ENCODE measurements around the gene INPP5A. TPM values are rescaled to one million over a fixed set of nuclear protein-coding genes. Genes with fewer than 3 reads are reported as not detected.
A peak's percentile ranks its signal among the peaks of the same experiment; 100 is the strongest.

Gene INPP5A
- total RNA-seq, 6 donors from 2014 or later, result 28.6 to 81.7 (median 44.8) TPM

- peaks cover 25 to 40% (median 28%) of the 10 kb centered on the region in 4 donors for H3K4me1 ChIP-seq
- H3K36me3 ChIP-seq, result no peaks in the 10 kb centered on the region
- no peaks in the 10 kb centered on the region for H3K27me3 ChIP-seq
- H3K27ac ChIP-seq, result peak overlapping the region in 2 of 4 donors; percentile 49 to 81
- no peaks in the 10 kb centered on the region for H3K9me3 ChIP-seq
- no peak for TF ChIP-seq POLR2AphosphoS5 (IDR thresholded peaks at IDR 0.05)
- no peak for TF ChIP-seq POLR2A (IDR thresholded peaks at IDR 0.05)
- TF ChIP-seq CTCF (IDR thresholded peaks at IDR 0.05), result no peak
- no peak for TF ChIP-seq EP300 (IDR thresholded peaks at IDR 0.05)
- 96 to 97% methylated on average over 6 of the region's 6 CpGs for WGBS, 2 donors
- no peak overlapping the region for H3K4me3 ChIP-seq
- DNase-seq, result no peak
- no peak for ATAC-seq (ENCODE audit: low FRiP score in 2 of 2)
Observed at GRCh38 chr10:132532179-132532578, 5.4 kb upstream of the INPP5A start.

- ATAC-seq (ENCODE audit: low FRiP score in 2 of 2) (no peak), DNase-seq (no peak)
- 79 to 87% methylated on average over 14 of the region's 14 CpGs for WGBS, 2 donors
- Histone ChIP-seq H3K36me3 (no peaks in the 10 kb centered on the region), H3K4me1 (peaks cover 24 to 40% (median 28%) of the 10 kb centered on the region in 4 donors), H3K9me3 (no peaks in the 10 kb centered on the region), H3K27me3 (no peaks in the 10 kb centered on the region), H3K27ac (peak overlapping the region in 3 of 4 donors; percentile 77 to 92 (median 81)), H3K4me3 (no peak overlapping the region)
- TF ChIP-seq EP300 (IDR thresholded peaks at IDR 0.05), result no peak
- no peak for TF ChIP-seq POLR2AphosphoS5 (IDR thresholded peaks at IDR 0.05)
- no peak for TF ChIP-seq CTCF (IDR thresholded peaks at IDR 0.05)
- no peak for TF ChIP-seq POLR2A (IDR thresholded peaks at IDR 0.05)
Observed at GRCh38 chr10:132532749-132533560, 4.6 kb upstream of the INPP5A start.

- Histone ChIP-seq H3K36me3 (no peaks in the 10 kb centered on the region), H3K4me1 (peaks cover 27 to 41% (median 34%) of the 10 kb centered on the region in 4 donors), H3K27me3 (no peaks in the 10 kb centered on the region), H3K27ac (peak overlapping the region in 3 of 4 donors; percentile 77 to 92 (median 81)), H3K9me3 (no peaks in the 10 kb centered on the region), H3K4me3 (no peak overlapping the region)
- TF ChIP-seq POLR2A (IDR thresholded peaks at IDR 0.05), result no peak
- peak in 1 of 2 donors; percentile 1 for TF ChIP-seq POLR2AphosphoS5 (IDR thresholded peaks at IDR 0.05)
- no peak for TF ChIP-seq EP300 (IDR thresholded peaks at IDR 0.05)
- no peak for ATAC-seq (ENCODE audit: low FRiP score in 2 of 2)
- DNase-seq, result peak; percentile 20 to 36
- WGBS, 2 donors, result 74 to 75% methylated on average over 12 of the region's 12 CpGs
Observed at GRCh38 chr10:132533571-132534260, 3.9 kb upstream of the INPP5A start.

- peak overlapping the region in 3 of 4 donors; percentile 77 to 92 (median 81) for H3K27ac ChIP-seq
- 59 to 61% methylated on average over 8 of the region's 8 CpGs for WGBS, 2 donors
- no peak overlapping the region for H3K4me3 ChIP-seq
- peaks cover 35 to 47% (median 41%) of the 10 kb centered on the region in 4 donors for H3K4me1 ChIP-seq
- H3K9me3 ChIP-seq, result no peaks in the 10 kb centered on the region
- DNase-seq (peak in 1 of 2 donors; percentile 24), ATAC-seq (ENCODE audit: low FRiP score in 2 of 2) (no peak)
- TF ChIP-seq CTCF (IDR thresholded peaks at IDR 0.05) (no peak), POLR2A (IDR thresholded peaks at IDR 0.05) (no peak), POLR2AphosphoS5 (IDR thresholded peaks at IDR 0.05) (peak in 1 of 2 donors; percentile 32), EP300 (IDR thresholded peaks at IDR 0.05) (peak in 2 of 4 donors; percentile 33 to 83)
- H3K36me3 ChIP-seq, result no peaks in the 10 kb centered on the region
- no peaks in the 10 kb centered on the region for H3K27me3 ChIP-seq
Observed at GRCh38 chr10:132534391-132535064, 3.1 kb upstream of the INPP5A start.

All from upper lobe of left lung (tissue), 6 donors.